HG02798 (cell line): Measurements from ENCODE around the gene FITM1.
A peak's percentile ranks its signal among the peaks of the same experiment; 100 is the strongest.

Source experiments
- ATAC-seq: cut with Tn5 transposase; IDR thresholded peaks from one replicate; pipeline ENCODE4 v1.9.1; 2021; ENCODE audit warnings: mild to moderate bottlenecking; ENCODE audit not compliant: unreplicated experiment, poor library complexity

The FITM1 gene

GRCh38 chr14:24155100-24155499, 24.6 kb downstream of the FITM1 start:
- no peak for ATAC-seq

- ATAC-seq, result no peak
Measured at GRCh38 chr14:24156840-24157239, 26.4 kb downstream of the FITM1 start.

- no peak for ATAC-seq
Measured at GRCh38 chr14:24157331-24157730, 26.9 kb downstream of the FITM1 start.

GRCh38 chr14:24159777-24160498, 29.5 kb downstream of the FITM1 start:
- ATAC-seq, result no peak

- no peak for ATAC-seq
Measured at GRCh38 chr14:24160499-24160849, 30.0 kb downstream of the FITM1 start.

GRCh38 chr14:24160850-24161804, 30.7 kb downstream of the FITM1 start, which contains the start of gene IRF9:
IRF9 (plus strand) TSS chr14:24161265; CDS start chr14:24162145, 880 bp downstream.
- ATAC-seq, result peak; percentile 87

- no peak for ATAC-seq
Measured at GRCh38 chr14:24162093-24162492, 31.6 kb downstream of the FITM1 start.

GRCh38 chr14:24164518-24164991, 34.1 kb downstream of the FITM1 start:
- ATAC-seq, result no peak

GRCh38 chr14:24165785-24166184, 35.3 kb downstream of the FITM1 start:
- no peak for ATAC-seq

- no peak for ATAC-seq
Measured at GRCh38 chr14:24167469-24168114, 37.1 kb downstream of the FITM1 start.

- ATAC-seq, result peak; percentile 76
Measured at GRCh38 chr14:24171422-24172260, 41.2 kb downstream of the FITM1 start, which contains the start of gene REC8. REC8 (plus strand) TSS chr14:24172080; CDS start chr14:24172553, 473 bp downstream.

GRCh38 chr14:24172261-24172860, 41.9 kb downstream of the FITM1 start:
- no peak for ATAC-seq

- no peak for ATAC-seq
Measured at GRCh38 chr14:24172871-24173281, 42.4 kb downstream of the FITM1 start.

- ATAC-seq, result no peak
Measured at GRCh38 chr14:24176599-24176998, 46.1 kb downstream of the FITM1 start.

GRCh38 chr14:24177041-24177825, 46.8 kb downstream of the FITM1 start:
- ATAC-seq, result no peak

- ATAC-seq, result no peak
Measured at GRCh38 chr14:24177891-24178290, 47.4 kb downstream of the FITM1 start.

GRCh38 chr14:24178399-24179178, 48.1 kb downstream of the FITM1 start:
- ATAC-seq, result no peak
